NCI-H774 (cell line): ENCODE data around the gene DUSP7.

ENCODE experiments used
- DNase-seq: peaks from one replicate; lab custom pipeline; 2025; lab: John Stamatoyannopoulos, UW

DUSP7 gene

DNA sequence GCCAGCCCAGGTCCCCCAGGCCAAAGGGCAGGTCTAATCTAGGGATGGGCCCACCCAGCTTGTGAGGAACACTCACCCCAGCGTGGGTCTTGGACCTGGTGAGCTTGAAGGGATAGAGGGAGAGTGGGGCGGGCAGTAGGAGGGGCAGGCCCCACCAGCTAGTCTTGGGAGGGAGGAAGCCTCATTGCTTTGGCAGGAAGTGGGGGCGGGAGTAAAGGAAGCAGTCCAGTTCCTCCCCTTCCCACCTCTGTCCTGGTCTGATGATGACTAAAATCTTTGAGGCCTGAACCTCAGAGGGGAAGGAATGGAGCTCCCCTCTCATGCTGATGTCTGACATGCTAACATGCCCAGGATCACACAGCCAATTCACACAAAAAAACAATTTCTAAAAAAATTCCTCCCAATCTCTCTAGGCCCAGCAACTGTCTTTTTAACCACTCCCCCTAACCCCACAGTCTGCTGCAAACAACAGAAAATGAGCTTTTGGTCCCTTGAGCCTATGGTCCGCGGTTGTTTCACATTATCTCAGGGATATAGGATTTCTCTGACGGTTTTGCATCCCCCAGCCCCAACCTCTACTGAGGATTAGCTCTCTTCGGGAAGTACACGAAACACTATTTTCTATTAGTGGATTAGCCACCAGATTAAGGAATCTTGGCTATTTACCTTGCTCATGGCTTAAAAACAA, 30.7 kb upstream of the DUSP7 start:
- no peak for DNase-seq

DNA sequence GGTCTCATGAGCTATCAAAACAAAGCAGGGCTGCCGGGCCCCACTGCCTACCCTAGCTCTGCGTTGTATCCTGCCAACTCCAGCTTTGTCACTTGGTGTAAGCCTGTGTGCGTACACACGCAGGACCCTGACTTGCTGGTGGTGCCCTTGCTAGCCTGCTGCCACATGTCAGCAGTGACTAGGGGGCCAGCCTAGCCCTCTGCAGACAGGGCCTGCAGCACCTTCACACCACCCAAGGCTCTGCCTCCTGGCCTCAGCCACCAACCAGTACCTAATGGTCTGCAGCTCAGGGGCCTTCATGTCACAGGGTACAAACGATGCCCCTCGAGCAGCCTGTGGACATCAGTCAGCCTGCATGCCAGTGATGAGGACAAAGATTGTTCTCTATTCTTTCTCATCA, 30.1 kb upstream of the DUSP7 start:
- no peak for DNase-seq

DNA sequence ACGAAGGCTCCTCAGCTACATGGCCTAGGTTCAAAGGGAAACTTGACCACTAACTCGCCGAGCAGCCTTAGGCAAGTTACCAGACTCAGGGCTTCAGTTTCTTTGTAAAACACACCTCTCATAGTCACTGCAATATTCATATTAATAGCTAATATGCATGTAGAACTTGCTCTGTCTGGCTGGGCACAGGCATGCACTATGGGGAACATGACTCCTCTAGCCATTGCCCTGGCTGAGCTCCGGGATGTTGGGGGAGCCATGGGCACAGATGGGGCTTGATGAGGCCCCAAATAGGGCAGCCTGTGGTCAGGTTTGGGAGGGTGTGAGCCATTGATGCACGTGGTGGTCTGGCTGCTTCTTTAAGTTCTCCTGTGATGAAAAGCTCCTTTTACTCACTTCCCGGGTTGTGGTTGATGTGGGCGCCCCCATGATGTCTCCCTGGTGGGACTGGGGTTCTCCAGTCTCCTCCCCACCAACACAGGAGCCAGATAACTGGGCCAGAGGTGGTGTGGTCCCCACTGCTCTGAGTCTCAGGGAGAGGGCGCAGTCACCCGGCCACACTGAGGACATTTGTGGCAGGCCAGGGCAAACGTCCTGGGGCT, 29.4 kb upstream of the DUSP7 start:
- no peak for DNase-seq

DNA sequence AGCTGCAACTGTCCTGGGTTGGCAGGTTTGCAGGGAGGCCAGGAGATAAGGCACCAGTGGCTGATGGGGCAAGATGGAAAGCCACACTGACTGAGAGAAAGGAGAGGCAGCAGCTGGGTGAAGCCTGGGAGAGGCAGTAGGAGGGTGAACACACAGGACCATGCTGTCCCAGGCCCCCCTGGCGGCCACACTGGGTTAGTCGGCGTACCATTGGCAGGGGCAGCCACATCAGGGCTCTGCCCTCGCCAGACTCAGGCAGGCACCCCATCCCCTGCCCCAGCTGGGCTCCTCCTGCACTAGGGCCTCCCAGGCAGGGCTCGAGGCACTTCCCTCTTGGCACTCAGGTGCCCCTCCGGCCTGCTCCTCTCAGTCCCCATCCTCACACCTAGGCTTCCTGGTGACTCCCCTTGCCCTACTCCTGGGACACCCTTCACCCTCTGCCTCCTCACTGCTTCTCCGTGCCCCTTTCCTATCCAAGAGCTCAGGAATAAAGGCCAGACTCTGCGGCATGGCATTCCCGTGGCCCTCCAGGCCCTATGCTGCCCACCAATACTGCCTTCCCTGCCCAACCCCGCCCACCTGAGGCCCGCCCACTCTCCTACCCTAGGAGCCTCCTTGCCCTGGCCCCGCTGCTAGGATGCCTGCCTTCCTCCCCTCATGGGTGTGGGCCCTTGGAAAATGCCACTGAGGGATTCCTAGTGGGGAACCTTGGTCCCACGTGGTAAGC, 28.7 kb upstream of the DUSP7 start:
- no peak for DNase-seq

DNA sequence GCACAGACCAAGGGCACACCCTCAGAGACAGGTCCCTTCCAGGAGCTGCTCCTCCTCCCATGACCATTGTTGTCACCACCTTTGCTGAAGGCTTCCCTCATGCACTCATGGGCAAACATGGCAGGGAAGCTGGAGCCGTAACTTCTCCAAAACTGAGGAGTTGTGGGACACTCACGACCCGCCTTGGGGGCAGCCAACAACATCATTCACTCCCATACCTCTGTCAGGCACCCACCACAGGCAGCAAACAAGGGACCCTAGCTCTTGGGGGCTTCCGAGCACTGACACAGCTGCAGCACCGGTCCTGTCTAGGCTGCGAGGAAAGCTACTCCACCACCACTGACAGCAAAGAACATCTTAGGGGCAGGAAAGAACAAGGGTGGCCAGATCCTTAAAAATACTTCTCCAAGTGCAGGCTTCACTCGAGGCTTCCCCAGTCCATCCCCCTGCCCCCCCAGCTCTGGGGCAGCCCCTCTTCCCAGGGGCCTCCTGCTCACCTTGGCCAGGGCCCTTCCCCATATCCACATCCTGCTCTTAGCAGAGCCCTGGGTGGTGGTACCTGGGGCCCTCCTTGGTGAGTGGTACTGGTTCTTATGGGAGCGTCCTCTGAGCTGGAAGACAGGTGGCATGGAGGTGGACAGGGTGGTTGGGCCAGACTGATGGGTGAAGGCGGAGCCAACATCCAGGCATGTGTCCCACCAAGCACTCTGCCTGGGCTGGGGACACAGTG, 28.0 kb upstream of the DUSP7 start:
- DNase-seq, result no peak

DNA sequence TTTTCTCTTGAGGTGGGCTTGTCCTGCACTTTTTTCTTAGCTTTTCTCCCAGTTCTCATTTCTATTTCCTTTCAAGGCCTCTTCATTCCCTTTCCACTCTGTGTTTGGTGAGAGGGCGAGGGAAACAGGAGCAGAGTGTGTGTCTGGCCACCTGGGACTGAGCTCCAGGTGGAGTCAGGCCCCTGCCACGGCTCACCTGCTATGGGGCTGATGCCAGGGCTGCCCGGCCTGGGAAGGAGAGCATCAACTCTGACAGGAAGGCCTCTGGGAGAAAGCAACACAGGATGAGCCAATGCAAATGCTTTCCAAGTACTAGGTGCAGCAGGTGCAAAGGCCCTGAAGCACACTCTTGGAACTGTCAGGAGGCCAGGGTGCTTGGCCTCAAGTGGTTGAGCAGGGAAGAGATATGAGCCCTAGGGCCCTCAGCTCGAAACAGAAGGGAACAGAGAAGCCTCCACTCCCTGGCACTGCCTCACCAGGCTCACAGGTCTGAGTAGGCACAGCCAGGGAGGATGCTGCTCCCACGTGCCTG, 27.3 kb upstream of the DUSP7 start:
- DNase-seq, result no peak

DNA sequence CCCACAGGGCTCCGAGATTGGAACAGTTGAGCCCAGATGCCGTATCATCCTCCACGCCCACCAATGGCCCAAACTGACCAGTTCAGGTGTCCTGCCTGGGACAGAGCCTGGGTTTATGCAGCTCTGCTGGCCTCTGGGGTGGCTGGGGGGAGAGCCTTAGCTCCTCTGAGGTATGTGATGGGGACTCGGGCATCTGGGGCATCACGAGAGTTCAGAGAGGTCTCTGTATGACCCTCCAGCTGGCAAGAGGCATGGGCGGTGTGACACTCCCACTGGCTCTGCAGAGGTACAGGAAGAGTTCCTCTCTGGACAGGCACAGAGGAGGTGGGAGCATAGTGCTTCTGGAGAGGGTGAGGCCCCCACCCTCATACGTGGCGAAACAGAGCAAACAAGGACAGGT, 26.6 kb upstream of the DUSP7 start:
- no peak for DNase-seq

DNA sequence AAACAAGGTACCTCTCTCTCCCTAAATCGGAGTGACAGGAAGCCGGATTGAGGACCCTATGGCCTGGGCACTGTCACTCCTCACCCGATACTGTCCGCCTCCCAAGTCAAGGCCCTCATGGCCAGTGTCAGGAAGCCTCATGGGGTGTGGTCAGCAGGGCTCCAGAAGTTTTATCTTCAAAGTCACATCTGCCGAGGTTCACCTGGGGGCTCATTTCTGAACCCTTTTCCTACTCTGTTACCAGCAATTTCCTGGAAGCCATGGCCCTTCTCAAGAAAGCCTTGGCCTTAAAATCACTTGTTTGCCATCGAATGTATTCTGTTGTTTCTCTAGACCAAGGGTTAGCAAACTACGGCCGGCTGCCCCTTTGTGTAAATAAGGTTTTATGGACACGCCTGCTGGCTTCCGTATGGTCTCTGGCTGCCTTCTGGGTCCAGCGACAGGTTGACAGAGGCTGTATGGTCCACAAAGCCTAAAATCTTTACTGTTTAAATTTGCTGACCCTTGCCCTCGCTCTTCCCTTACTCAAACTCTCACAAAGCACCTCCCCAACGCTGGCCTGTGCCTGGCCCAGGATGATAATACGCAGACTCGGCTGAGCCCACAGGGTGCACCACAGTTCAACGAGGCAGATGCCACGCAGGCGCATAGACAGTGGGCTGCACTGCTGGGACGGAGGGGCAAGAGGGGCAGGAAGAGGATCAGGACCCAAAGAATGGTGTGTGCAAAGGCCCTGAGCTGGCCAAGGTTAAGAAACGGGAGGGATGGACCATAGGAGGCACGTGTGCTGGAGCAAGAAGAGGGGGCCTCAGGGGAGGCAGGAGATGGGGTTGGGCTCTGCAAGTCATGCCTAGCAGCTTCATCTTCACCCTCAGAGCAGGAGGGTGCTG, 24.7 kb upstream of the DUSP7 start:
- no peak for DNase-seq

DNA sequence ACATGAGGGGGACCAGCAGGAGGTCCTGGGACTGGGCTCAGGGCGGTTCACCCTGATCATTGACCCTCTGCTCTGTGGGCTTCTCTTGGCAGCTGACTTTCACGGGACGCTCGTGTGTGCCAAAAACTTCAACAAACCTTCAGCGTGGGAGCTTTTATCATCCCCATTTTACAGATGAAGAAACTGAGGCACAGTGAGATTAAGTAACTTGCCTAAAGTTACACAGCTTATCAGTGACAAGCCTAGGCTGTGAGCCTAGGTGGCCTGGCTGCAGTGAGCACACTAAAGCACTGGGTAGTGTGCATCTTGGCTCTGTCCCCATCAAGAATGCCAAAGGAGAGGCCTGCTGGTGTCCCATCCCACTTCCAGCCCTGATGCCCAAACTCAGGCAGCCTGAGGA, 23.6 kb upstream of the DUSP7 start:
- no peak for DNase-seq

DNA sequence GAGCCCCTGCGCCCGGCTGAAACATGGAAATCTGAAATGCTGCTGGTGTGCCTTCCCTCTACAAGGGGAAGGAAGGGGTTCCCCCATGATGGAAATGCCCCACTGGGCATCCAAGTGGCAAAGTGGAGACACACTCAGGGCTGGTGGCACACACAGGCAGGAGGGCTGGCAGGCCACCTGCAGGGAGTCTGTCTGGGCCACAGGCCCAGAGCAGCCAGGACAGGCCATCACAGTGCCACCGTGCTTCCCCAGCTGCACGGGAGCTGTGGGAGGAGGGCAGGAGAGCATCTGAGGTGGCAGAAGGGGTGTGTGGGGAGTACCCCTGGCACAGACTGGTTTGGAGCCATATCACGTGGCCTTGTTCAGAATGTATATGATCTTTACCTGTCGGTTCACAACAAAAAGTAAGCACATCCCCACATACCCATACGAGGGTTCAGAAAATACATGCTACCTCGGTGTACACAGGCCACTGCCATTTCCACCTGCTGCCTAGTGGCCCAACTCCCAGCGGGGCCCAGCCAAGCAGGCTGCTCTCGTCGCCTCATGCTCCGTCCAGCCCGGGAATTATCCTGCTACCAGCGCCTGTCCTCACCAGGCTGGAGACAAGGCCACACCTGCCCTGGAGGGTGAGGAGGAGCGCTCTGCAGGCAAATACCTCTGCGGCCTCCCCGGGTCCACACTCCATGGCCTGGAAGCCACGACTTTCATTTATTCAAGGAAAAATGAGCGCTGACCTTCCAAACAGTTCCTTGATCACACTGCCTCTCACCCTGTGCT, 22.6 kb upstream of the DUSP7 start:
- no peak for DNase-seq

DNA sequence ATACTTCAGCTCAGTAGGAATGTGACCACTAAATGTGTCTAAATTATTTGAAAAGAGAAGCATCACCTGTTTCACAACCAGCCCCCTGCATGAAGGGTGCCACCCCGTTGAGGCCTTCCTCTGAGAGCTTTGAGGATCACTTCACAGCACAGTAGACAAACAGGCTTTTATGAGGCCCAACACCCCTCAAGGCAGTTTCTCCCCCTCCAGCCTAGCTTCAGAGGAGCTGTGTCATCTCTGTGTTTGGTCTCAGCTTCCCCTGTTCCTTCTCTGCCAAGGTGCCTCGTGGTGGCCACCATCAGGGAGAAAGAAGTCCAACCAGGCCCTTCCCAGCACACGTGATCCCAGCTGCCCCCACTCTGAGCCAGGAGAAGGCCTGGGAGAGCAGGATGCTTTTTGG, 21.6 kb upstream of the DUSP7 start:
- DNase-seq, result no peak

DNA sequence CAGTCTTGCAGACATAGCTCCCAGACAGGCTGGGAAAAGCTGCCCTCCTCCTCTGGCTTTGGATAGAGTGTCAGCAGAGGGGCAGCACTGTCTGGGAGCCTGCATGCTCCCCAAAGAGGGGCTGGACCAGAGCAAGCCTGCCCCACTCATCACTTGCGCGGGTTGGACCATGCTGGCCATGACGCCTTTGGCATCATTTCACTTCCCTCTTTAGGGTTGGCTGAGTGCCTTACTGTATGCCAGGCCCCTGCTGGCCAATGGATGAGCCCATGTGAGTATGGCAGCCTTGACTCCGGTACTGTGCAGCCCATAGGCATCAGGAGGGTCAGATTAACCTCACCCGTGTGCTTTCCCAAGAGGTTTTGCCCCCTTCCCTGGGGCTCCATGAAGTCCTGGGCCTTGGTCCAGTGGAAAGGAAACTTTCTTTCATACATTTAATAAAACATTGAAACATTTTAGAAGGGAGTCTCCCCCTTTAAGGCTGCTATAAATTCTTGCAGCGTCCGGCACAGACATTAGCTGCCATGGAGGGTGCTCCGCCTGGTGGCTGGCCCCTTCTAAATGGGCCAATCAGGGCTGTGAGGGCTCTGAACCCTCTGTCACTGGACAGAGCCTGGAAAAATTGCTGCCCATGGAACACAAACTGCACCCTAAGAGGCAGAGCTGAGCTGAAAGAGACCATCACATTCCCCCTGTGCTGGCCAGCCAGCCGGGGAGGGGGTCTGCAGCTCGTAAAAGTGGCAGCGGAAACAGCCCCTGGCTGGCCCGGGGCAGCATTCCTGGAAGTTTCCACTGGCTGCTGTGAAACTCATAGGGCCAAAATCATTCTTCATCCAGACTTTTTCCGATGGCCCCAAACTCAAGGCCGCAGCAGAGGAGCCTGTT, 20.8 kb upstream of the DUSP7 start:
- no peak for DNase-seq

DNA sequence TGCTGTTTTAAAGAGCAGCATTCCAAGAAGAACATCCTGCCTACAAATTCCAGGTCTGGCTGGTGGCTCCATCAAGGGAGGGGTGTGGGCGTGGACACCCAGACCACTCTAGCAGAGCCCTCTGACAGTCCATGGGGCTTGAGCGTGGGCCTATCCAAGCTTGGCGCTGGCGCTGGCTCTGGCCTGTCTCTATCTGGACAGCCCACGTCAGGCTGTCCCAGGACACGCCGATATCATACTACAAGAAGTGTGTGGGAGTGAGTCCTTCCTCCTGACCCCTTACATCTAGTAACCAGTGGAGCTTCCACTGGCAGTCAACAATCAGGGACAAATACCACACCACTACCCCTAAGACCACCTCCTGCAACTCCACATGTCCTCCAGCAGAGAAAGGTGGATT, 17.1 kb upstream of the DUSP7 start:
- DNase-seq, result no peak

DNA sequence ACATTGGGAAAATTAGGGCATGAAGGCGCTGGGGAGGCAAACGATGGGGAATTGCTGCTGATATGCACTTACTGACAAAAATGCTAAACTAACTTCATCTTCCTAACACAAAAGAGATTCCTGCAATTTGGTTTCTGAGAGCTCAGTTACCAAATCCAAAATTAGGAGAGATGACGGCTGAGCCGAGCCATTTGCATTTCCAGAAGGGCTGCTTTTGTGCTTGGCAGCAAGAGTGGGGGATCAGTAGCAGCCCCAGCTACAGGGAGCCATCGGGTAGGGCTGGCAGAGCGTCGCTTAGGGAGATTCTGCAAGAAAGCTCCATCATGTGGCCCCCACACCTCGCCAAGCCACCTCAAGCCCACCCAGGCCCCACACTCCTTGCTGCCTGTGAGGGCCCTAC, 16.1 kb upstream of the DUSP7 start:
- no peak for DNase-seq

DNA sequence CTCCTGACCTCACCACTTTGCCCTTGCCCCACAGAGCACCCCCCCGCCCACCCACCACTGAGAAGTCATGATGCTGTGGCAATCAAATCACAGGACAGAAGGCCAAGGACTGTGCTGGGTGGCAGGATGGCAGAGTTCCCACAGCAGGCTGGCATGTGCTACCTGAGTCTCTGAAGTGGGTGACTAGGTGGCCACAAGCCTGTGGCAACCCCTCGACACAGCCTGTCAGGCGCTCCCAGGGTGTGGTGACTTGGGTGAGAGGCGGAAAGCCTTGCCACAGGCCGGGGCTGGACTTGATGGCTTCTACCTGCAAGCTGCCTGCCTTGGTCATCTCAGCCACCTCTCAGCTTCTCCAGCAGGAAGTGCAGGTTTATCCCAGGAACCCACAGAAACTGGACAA, 15.6 kb upstream of the DUSP7 start:
- no peak for DNase-seq

DNA sequence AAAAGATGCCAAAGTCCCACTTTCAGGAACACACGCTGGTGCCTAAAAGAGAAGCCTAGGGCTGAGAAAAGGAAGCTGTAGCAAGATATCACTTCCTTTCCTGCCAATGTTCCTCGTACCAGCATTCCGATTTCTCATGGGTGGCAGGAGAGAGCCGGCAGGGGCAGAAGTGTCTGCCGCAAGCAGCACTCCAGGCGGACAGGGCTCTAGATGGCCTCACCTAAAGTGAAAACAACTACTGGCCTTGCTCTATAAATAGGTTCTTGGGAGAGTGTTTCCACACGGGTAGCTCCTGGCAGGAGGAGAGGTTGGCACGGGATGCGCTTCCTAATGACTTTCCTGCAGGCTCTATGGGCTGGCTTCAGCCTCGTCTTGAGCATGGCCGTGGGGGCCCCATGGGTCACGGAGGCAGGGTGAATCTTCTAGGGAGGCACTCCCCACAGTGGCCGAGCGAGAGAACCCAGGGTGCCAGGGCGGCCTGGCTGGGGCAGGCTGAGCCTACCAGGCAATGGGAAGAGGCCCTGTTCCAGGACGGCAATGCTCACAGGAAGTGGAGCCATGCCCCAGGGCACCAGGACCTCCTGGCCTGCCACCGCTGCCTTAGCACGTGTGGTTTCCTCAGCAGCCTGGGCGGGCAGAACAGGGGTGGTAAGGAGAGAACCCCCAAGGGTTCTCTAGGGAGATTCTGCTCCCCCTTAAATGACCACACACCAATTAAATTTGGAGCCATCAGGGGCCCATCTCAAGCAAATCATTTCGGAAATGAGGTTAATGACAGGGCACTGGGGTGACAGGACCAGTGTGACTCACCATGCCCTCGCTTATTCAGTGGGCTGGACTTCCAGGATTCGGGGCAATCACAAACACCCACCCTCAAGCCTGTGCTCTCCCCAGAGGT, 14.6 kb upstream of the DUSP7 start:
- no peak for DNase-seq

DNA sequence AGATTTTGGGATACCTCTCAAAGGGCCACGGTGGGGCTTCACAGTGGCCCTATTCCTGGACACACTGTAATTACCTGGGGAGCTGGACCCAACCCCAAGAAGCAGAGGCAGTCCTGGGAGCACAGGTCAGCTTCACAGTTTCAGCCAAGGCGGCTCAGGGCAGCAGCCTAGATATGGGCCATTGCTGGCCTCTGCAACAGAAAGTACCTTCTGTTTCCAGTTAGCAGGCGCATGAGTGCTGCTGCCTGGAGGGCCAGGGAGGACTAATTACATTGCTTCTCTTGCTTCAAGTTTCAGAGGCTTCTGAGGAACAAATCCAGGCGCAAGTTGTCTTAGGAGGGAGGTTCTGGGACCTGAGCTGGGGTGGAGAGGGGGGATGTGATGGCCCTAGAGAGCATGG, 13.5 kb upstream of the DUSP7 start:
- DNase-seq, result no peak

DNA sequence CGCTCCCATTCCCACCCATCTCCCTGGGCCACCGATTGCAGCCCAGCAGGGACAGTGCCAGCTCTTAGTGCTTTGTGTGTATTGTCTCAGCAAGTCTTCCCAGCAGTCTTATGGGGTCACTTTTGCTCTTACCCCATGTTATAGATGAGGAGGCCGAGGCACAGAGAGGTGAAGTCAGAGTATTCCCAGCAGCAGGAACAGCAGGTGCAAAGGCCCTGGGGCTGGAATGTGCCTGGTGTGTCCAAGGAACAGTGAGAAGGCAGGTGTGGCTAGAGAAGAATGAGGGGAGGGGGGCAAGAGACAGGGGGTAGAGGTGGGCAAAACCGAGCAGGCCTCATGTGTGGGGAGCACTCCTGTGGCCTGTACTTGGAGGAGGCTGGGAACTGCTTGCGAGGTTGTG, 12.8 kb upstream of the DUSP7 start:
- DNase-seq, result no peak

DNA sequence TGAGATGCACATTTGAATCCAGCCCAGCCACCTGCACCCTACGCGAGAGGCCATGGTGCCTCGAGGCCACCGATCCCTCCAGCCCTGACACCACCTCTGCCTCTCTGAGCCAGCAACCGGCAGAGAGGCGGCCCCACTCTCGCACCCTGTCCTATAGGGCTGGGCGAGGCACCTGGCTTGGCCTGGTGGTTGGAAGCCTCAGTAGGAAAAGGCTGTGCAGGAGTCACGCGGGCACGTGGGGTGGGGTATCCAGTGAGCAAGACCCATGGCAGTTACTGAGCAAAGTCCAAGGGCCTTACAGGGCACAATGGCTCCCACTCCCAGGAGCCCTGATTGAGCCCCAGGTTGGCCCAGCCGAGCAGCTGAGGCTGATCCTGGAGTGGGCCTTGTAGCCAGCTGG, 12.4 kb upstream of the DUSP7 start:
- DNase-seq, result no peak
